ENCODE data around the gene PTPN1.
A peak's percentile ranks its signal among the peaks of the same experiment; 100 is the strongest.
"Not testable (repeated sequence)": the region's sequence is repeated elsewhere in the genome, so short reads cannot be mapped to it uniquely, and the experiment has no call there.

Gene PTPN1

GRCh38 chr20:50509923-50510705, at the start of gene PTPN1:
Gene PTPN1 (plus strand): TSS chr20:50510383. CDS start chr20:50510528, 145 bp downstream.
- DNase-seq = peak; percentile 100

GRCh38 chr20:50460608-50461267, 49.4 kb upstream of the PTPN1 start:
- peak; percentile 83 for DNase-seq

- DNase-seq = no peak
These were observed 48.0 kb upstream of the PTPN1 start for GRCh38 chr20:50462093-50462690.

GRCh38 chr20:50464026-50464724, 46.0 kb upstream of the PTPN1 start:
- peak; percentile 73 for DNase-seq

- DNase-seq = no peak
These were observed 45.2 kb upstream of the PTPN1 start for GRCh38 chr20:50464725-50465650.

GRCh38 chr20:50467174-50467573, 43.0 kb upstream of the PTPN1 start:
- DNase-seq = no peak

- DNase-seq = peak; percentile 51
These were observed 42.3 kb upstream of the PTPN1 start for GRCh38 chr20:50467718-50468356.

- DNase-seq = no peak
These were observed 41.8 kb upstream of the PTPN1 start for GRCh38 chr20:50468378-50468798.

GRCh38 chr20:50469176-50469723, 40.9 kb upstream of the PTPN1 start:
- DNase-seq = no peak

GRCh38 chr20:50469796-50470195, 40.4 kb upstream of the PTPN1 start:
- no peak for DNase-seq

- no peak for DNase-seq
These were observed 39.8 kb upstream of the PTPN1 start for GRCh38 chr20:50470264-50470858.

GRCh38 chr20:50471231-50471630, 39.0 kb upstream of the PTPN1 start:
- DNase-seq = no peak

- DNase-seq = no peak
These were observed 37.2 kb upstream of the PTPN1 start for GRCh38 chr20:50472693-50473664.

- not testable (repeated sequence) for DNase-seq
These were observed 35.8 kb upstream of the PTPN1 start for GRCh38 chr20:50474356-50474755.

- DNase-seq = no peak
These were observed 34.4 kb upstream of the PTPN1 start for GRCh38 chr20:50475681-50476292.

- no peak for DNase-seq
These were observed 32.8 kb upstream of the PTPN1 start for GRCh38 chr20:50477239-50477872.

- DNase-seq = peak; percentile 83
These were observed 31.8 kb upstream of the PTPN1 start for GRCh38 chr20:50478162-50478990.

- no peak for DNase-seq
These were observed 28.4 kb upstream of the PTPN1 start for GRCh38 chr20:50481741-50482140.
